ENCODE measurements around the gene NR0B1. TPM values are rescaled to one million over a fixed set of nuclear protein-coding genes. Genes with fewer than 3 reads are reported as not detected.

NR0B1 gene
- total and polyA plus RNA-seq, 3 donors from 2014 or later, result 29.0 to 81.5 (median 60.6) TPM

DNA sequence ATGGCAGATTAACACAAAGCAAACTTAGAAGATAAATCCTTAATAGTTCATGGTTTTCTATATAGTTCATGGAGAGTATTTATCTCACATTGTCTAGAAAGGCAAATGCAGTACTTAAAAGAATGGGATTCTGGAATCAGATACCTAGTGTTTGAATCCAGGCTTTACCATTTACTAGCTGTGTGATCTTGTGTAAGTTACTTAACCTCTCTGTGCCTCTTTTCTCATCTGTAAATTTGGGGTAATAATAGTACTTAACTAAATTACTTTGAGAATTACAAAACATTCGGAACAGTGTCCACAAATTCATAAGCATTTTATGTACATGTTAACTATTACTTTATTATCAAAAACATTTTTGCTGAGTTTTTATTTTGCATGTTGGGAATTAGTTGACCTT is 46.4 kb downstream of the NR0B1 start:
- H3K27ac ChIP-seq, result no peak overlapping the region
- no peak overlapping the region for H3K4me3 ChIP-seq
- TF ChIP-seq POLR2A (IDR thresholded peaks at IDR 0.05), result no peak
- TF ChIP-seq, protein P1, sequence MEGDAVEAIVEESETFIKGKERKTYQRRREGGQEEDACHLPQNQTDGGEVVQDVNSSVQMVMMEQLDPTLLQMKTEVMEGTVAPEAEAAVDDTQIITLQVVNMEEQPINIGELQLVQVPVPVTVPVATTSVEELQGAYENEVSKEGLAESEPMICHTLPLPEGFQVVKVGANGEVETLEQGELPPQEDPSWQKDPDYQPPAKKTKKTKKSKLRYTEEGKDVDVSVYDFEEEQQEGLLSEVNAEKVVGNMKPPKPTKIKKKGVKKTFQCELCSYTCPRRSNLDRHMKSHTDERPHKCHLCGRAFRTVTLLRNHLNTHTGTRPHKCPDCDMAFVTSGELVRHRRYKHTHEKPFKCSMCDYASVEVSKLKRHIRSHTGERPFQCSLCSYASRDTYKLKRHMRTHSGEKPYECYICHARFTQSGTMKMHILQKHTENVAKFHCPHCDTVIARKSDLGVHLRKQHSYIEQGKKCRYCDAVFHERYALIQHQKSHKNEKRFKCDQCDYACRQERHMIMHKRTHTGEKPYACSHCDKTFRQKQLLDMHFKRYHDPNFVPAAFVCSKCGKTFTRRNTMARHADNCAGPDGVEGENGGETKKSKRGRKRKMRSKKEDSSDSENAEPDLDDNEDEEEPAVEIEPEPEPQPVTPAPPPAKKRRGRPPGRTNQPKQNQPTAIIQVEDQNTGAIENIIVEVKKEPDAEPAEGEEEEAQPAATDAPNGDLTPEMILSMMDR (IDR thresholded peaks at IDR 0.05), result no peak

DNA sequence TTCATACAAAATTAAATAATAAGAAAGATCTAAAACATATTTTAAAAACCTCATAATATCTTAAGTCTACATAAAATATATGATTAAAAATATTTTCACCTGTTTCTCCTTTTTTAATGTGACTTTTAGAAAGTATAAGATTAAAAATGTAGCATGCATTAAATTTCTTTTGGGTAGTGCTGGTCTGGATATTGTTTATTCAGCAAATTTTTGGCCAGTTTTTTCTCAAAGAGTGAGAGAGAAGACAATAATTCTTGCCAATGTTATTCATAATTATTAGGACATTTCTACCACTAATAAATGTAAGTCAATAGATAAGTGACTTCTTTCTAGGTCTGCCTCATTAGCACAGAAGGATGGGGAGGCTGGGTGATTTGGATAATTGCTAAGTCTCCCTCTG is 48.2 kb downstream of the NR0B1 start:
- Histone ChIP-seq H3K27me3 (no peaks in the 10 kb centered on the region), H3K4me3 (no peak overlapping the region), H3K4me1 (no peaks in the 10 kb centered on the region), H3K27ac (no peak overlapping the region), H3K36me3 (ENCODE audit: low read depth, missing control alignments) (no peaks in the 10 kb centered on the region), H3K9me3 (no peaks in the 10 kb centered on the region)
- no peak for TF ChIP-seq POLR2A (IDR thresholded peaks at IDR 0.05)
- TF ChIP-seq, protein P1 (IDR thresholded peaks at IDR 0.05), result no peak
- intact Hi-C loops (cut with DNase I; ENCODE audit: low total_unique reads), result no loop called here
- no peak for DNase-seq

More for the DNA sequence above, 46.4 kb downstream of the NR0B1 start:
- DNase-seq, result no peak
- WGBS, 2 donors, result 91 to 100% methylated on average over 1 of the region's 1 CpG
- H3K9me3 ChIP-seq, result no peaks in the 10 kb centered on the region
- H3K27me3 ChIP-seq, result no peaks in the 10 kb centered on the region
- intact Hi-C loops (cut with DNase I; ENCODE audit: low total_unique reads), result no loop called here
- H3K36me3 ChIP-seq (ENCODE audit: low read depth, missing control alignments), result no peaks in the 10 kb centered on the region
- H3K4me1 ChIP-seq, result no peaks in the 10 kb centered on the region

DNA sequence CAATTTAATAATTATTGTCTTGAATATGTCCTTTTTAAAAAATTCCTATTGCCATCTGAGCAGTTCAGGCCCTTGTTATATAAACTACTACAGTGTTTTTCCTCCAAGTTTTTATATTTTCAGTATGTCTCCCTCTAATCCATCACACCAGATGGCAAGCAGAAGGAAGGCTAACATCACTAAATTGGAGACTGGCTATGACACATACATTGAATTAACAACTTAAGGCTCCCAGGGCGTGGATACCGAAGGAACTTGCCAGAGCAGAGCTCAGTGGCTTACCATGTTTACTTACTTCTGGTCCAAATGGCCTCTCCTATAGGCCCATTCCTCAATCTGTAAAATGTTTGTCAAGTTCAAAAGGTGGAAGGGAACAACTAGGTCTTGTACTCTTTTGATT is 49.3 kb downstream of the NR0B1 start:
- H3K27ac ChIP-seq, result no peak overlapping the region
- H3K4me3 ChIP-seq, result no peak overlapping the region
- H3K9me3 ChIP-seq, result no peaks in the 10 kb centered on the region
- no peaks in the 10 kb centered on the region for H3K4me1 ChIP-seq
- no peaks in the 10 kb centered on the region for H3K27me3 ChIP-seq
- WGBS, 2 donors, result 100% methylated on average over 2 of the region's 2 CpGs
- H3K36me3 ChIP-seq (ENCODE audit: low read depth, missing control alignments), result no peaks in the 10 kb centered on the region
- intact Hi-C loops (cut with DNase I; ENCODE audit: low total_unique reads), result no loop called here
- no peak for DNase-seq
- TF ChIP-seq, protein P1 (IDR thresholded peaks at IDR 0.05), result no peak

Other genes starting within 250 kb of the NR0B1 start
- gene MAGEB2, start 93.8 kb downstream of the NR0B1 start, total RNA-seq, result 10 to 100 TPM; 50.9 to 53.5 TPM
- 51.4 TPM for gene MAGEB2, start 93.8 kb downstream of the NR0B1 start, polyA plus RNA-seq (ENCODE audit: insufficient read depth, low read depth, low replicate concordance)
- gene MAGEB3, start 78.7 kb downstream of the NR0B1 start, total RNA-seq, result 10 to 100 TPM; 10.4 to 10.8 TPM
- gene MAGEB3, start 78.7 kb downstream of the NR0B1 start, polyA plus RNA-seq (ENCODE audit: insufficient read depth, low read depth, low replicate concordance), result 8.8 TPM
- 10 to 100 TPM; 11.7 to 13.0 TPM for gene MAGEB4, start 67.4 kb downstream of the NR0B1 start, total RNA-seq
- 20.7 TPM for gene MAGEB4, start 67.4 kb downstream of the NR0B1 start, polyA plus RNA-seq (ENCODE audit: insufficient read depth, low read depth, low replicate concordance)
- 10 to 100 TPM; 59.4 to 63.7 TPM for gene MAGEB1, start 62.2 kb downstream of the NR0B1 start, total RNA-seq
- 36.6 TPM for gene MAGEB1, start 62.2 kb downstream of the NR0B1 start, polyA plus RNA-seq (ENCODE audit: insufficient read depth, low read depth, low replicate concordance)

All from testis (tissue), 3 donors.